Thyroid gland (tissue), 4 donors: ENCODE measurements around the gene NPIPB9.
"Not testable (repeated sequence)": the region's sequence is repeated elsewhere in the genome, so short reads cannot be mapped to it uniquely, and the experiment has no call there.

Experiments
- CTCF ChIP-seq, 6 experiments: fragments of 200-600 bp in 3 of 6; fragments of 450-650 bp in 3 of 6; sonication (generic) in 3 of 6; IDR thresholded peaks; one replicate each; pipeline ENCODE4 v1.5.1; 2016 to 2019; ENCODE audit warnings: antibody characterized with exemption in 6 of 6, mild to moderate bottlenecking in 2 of 6, inconsistent platforms in 1 of 6, moderate library complexity in 1 of 6
- POLR2A ChIP-seq, 2 donors: fragments of 450-650 bp; IDR thresholded peaks; one replicate each; pipeline ENCODE4 v1.6.1; 2017; ENCODE audit warnings: antibody characterized with exemption in 2 of 2, mild to moderate bottlenecking in 2 of 2, moderate library complexity in 1 of 2

DNA sequence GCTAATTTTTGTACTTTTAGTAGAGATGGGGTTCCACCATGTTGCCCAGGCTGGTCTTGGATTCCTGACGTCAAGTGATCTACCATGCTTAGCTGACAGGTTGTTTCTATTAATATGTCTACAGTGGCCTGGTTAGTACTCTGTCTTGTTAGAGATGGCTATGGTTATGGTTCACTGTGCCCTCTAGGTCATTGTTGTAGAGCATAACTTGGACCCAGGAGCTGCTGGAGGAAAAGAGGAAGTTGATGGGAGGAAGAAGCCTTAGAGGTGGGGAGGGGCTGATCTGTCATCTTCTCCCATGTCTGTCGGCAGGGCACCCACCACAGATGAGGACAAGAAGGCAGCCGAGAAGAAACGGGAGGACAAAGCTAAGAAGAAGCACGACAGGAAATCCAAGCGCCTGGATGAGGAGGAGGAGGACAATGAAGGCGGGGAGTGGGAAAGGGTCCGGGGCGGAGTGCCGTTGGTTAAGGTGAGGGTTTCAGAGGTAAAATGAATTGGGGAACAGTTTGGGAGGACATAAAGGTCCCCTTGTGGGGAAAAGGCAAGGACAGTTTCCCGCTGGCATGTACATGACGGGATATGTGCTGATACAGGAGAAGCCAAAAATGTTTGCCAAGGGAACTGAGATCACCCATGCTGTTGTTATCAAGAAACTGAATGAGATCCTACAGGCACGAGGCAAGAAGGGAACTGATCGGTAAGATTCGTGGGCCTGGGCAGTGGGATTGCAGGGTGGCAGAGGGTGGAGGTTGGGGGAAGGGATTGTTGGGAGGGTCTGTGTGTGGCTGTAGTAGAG lies 28.5 kb upstream of the NPIPB9 start:
- not testable (repeated sequence) for TF ChIP-seq CTCF, POLR2A (IDR thresholded peaks at IDR 0.05)
